IMR-90 (cell line): ENCODE measurements around the gene NEMF. TPM values are rescaled to one million over a fixed set of nuclear protein-coding genes. Genes with fewer than 3 reads are reported as not detected.

Experiments
- ATAC-seq: fragments of 200-7000 bp; cut with Tn5 transposase; 2 replicates; pipeline ENCODE4 v1.9.1; 2020; ENCODE audit warnings: low read depth, mild to moderate bottlenecking, moderate library complexity
- BruUV-seq: library from RNA; stranded (reverse); fragments of 400-500 nt; replicated peaks from 2 replicates; lab custom pipeline; 2021; lab: Mats Ljungman, UMichigan
- CTCF ChIA-PET: fragments of 300-600 bp; formaldehyde crosslinking; extraction: SDS; loops from one replicate; lab custom pipeline; 2021; ENCODE audit warnings: antibody characterized with exemption; lab: Yijun Ruan, JAX
- POLR2A ChIA-PET: fragments of 300-600 bp; sonication (Branson Sonifier 250); formaldehyde crosslinking; loops from one replicate; lab custom pipeline; 2022; ENCODE audit warnings: antibody characterized with exemption; ENCODE audit not compliant: unreplicated experiment; lab: Charles Lee
- DNase-seq: peaks from one replicate; pipeline ENCODE4 v3.0.0; 2013
- H2AFZ ChIP-seq: replicated peaks from 2 replicates; pipeline ENCODE3; 2013; ENCODE audit warnings: low read length, mild to moderate bottlenecking; ENCODE audit not compliant: poor library complexity
- H2AK5ac ChIP-seq: 2 replicates; pipeline ENCODE4 v1.6.1; 2013; ENCODE audit warnings: low read depth, low read length, inconsistent platforms
- H2AK9ac ChIP-seq: replicated peaks from 2 replicates; pipeline ENCODE3; 2013; ENCODE audit warnings: mild to moderate bottlenecking, low read depth, low read length, moderate library complexity; ENCODE audit not compliant: poor library complexity
- H2BK120ac ChIP-seq: 2 replicates; pipeline ENCODE4 v1.6.1; 2013; ENCODE audit warnings: low read depth, low read length, inconsistent platforms
- H2BK15ac ChIP-seq: 3 replicates; pipeline ENCODE4 v1.6.1; 2013; ENCODE audit warnings: low read depth, low read length, inconsistent platforms
- H2BK20ac ChIP-seq: 2 replicates; pipeline ENCODE4 v1.6.1; 2013; ENCODE audit warnings: low read depth, mild to moderate bottlenecking, inconsistent platforms, low read length, moderate library complexity
- H2BK5ac ChIP-seq: 2 replicates; pipeline ENCODE4 v1.6.1; 2013; ENCODE audit warnings: mild to moderate bottlenecking, low read depth, low read length, inconsistent platforms; ENCODE audit not compliant: poor library complexity, severe bottlenecking
- H3K14ac ChIP-seq: replicated peaks from 2 replicates; pipeline ENCODE4 v1.6.1; 2013; ENCODE audit warnings: low read depth, low read length, inconsistent platforms
- H3K18ac ChIP-seq: 2 replicates; pipeline ENCODE4 v1.6.1; 2013; ENCODE audit warnings: low read depth, low read length, control low read depth
- H3K23ac ChIP-seq: 2 replicates; pipeline ENCODE4 v1.6.1; 2013; ENCODE audit warnings: low read depth, low read length, inconsistent platforms
- H3K27ac ChIP-seq: 2 replicates; pipeline ENCODE4 v1.5.1; 2013; ENCODE audit warnings: mild to moderate bottlenecking, control low read depth, low read length; ENCODE audit not compliant: insufficient read depth
- H3K27me3 ChIP-seq: 2 replicates; pipeline ENCODE4 v1.6.1; 2013; ENCODE audit warnings: low read length; ENCODE audit not compliant: control insufficient read depth, insufficient read depth
- H3K36me3 ChIP-seq: 2 replicates; pipeline ENCODE4 v1.6.1; 2013; ENCODE audit warnings: low read length, mixed read lengths; ENCODE audit not compliant: control insufficient read depth, insufficient read depth
- H3K4ac ChIP-seq: 2 replicates; pipeline ENCODE4 v1.6.1; 2013; ENCODE audit warnings: low read depth, low read length, inconsistent platforms
- H3K4me1 ChIP-seq: 2 replicates; pipeline ENCODE4 v1.6.1; 2013; ENCODE audit warnings: low read length, mixed read lengths; ENCODE audit not compliant: control insufficient read depth, insufficient read depth
- H3K4me2 ChIP-seq: 2 replicates; pipeline ENCODE4 v1.6.1; 2013; ENCODE audit warnings: low read depth, mild to moderate bottlenecking, control low read depth, low read length, moderate library complexity
- H3K4me3 ChIP-seq: 2 replicates; pipeline ENCODE4 v1.5.1; 2013; ENCODE audit warnings: low read depth, mild to moderate bottlenecking, control low read depth, low read length, moderate library complexity; ENCODE audit not compliant: insufficient read depth
- H3K56ac ChIP-seq: 2 replicates; pipeline ENCODE4 v1.6.1; 2013; ENCODE audit warnings: low read length, inconsistent platforms; ENCODE audit not compliant: insufficient read depth; ENCODE audit errors: extremely low read depth
- H3K79me1 ChIP-seq, 2 experiments: 2 replicates each; pipeline ENCODE4 v1.6.1; 2013; ENCODE audit warnings: low read length in 2 of 2, inconsistent platforms in 1 of 2, low read depth in 1 of 2
- H3K9ac ChIP-seq: 2 replicates; pipeline ENCODE4 v1.6.1; 2013; ENCODE audit warnings: low read depth, low read length, control low read depth
- H3K9me1 ChIP-seq: 2 replicates; pipeline ENCODE4 v1.6.1; 2013; ENCODE audit warnings: low read length, inconsistent platforms; ENCODE audit not compliant: insufficient read depth
- H3K9me3 ChIP-seq: 2 replicates; pipeline ENCODE4 v1.6.1; 2013; ENCODE audit warnings: low read length; ENCODE audit not compliant: control insufficient read depth, insufficient read depth
- H4K20me1 ChIP-seq: 2 replicates; pipeline ENCODE4 v1.6.1; 2013; ENCODE audit warnings: low read length, inconsistent platforms; ENCODE audit not compliant: insufficient read depth
- H4K5ac ChIP-seq: 2 replicates; pipeline ENCODE4 v1.6.1; 2013; ENCODE audit warnings: mild to moderate bottlenecking, low read depth, low read length, control low read depth
- H4K8ac ChIP-seq, 2 experiments: 2 replicates each; pipeline ENCODE4 v1.6.1; 2013; ENCODE audit warnings: low read depth in 2 of 2, low read length in 2 of 2, control low read depth in 1 of 2, inconsistent platforms in 1 of 2
- H4K91ac ChIP-seq: 2 replicates; pipeline ENCODE4 v1.6.1; 2013; ENCODE audit warnings: low read depth, low read length, inconsistent platforms; ENCODE audit not compliant: insufficient read depth
- CTCF ChIP-seq: conservative IDR thresholded peaks from 2 replicates; pipeline ENCODE4 v1.5.1; 2012; ENCODE audit warnings: mild to moderate bottlenecking, low read depth, low read length, improper control_type of control experiment
- MAFK ChIP-seq: IDR thresholded peaks from 2 replicates; pipeline ENCODE4 v1.6.1; 2012; ENCODE audit warnings: low read depth, low read length, improper control_type of control experiment
- MAZ ChIP-seq: IDR thresholded peaks from 2 replicates; pipeline ENCODE4 v1.6.1; 2012; ENCODE audit warnings: low read depth, mild to moderate bottlenecking, low read length, improper control_type of control experiment, moderate library complexity, borderline replicate concordance
- MXI1 ChIP-seq: IDR thresholded peaks from 2 replicates; pipeline ENCODE4 v1.6.1; 2012; ENCODE audit warnings: low read depth, mild to moderate bottlenecking, low read length, moderate library complexity, borderline replicate concordance
- NFE2L2 ChIP-seq: fragments of 150-350 bp; IDR thresholded peaks from 2 replicates; pipeline ENCODE4 v1.6.1; 2016; ENCODE audit warnings: low read depth, mild to moderate bottlenecking, low read length
- WGBS, 2 experiments: methylation state at CpG; one replicate each; pipeline versions ENCODE4 v1.1.5 to v1.1.7; 2013; ENCODE audit warnings: missing lambda C conversion rate in 2 of 2; ENCODE audit not compliant: insufficient read length in 1 of 2; ENCODE audit errors: extremely low coverage in 2 of 2; 5-methylcytosine and 5-hydroxymethylcytosine counted together
- dilution Hi-C: fragments of 300-500 bp; cut with HindIII; formaldehyde crosslinking; loops from one replicate; pipeline ENCODE4 v1.14.3; 2018; ENCODE audit warnings: low sequenced_read_pairs; ENCODE audit not compliant: unreplicated experiment
- in situ Hi-C: fragments of 300-500 bp; cut with MboI; formaldehyde crosslinking; loops from 3 replicates; pipeline ENCODE4 v1.14.3; 2019; ENCODE audit warnings: low sequenced_read_pairs, inconsistent platforms, mixed read lengths
- intact Hi-C: fragments of 100-400 bp; cut with micrococcal nuclease; formaldehyde crosslinking; loops from 2 replicates; pipeline ENCODE4 v1.10.0; 2022
- polyA plus RNA-seq, 3 experiments: library from polyadenylated mRNA; depleted of rRNA; stranded (reverse); fragments of >200 nt; gene quantifications; 2 replicates each; pipeline ENCODE4 v1.2.3, GENCODE V29; 2012; ENCODE audit warnings: low replicate concordance in 1 of 3
- total RNA-seq: library from RNA; depleted of rRNA; stranded (reverse); fragments of >200 nt; gene quantifications from 2 replicates; pipeline ENCODE4 v1.2.3, GENCODE V29; 2012
- TF ChIP-seq, protein P1 (sequence below): fragments of 150-350 bp; IDR thresholded peaks from 2 replicates; pipeline ENCODE4 v1.6.1; 2016; ENCODE audit warnings: low read depth, mild to moderate bottlenecking, low read length, moderate library complexity, borderline replicate concordance

Gene NEMF
- total and polyA plus RNA-seq, 2 of the 4 experiments (the other 2 are of a cell fraction) = 19.5 to 30.5 TPM

GRCh38 chr14:49879646-49880204, 27.1 kb upstream of the NEMF start (continued):
- no peak for TF ChIP-seq NFE2L2
- TF ChIP-seq, protein P1, sequence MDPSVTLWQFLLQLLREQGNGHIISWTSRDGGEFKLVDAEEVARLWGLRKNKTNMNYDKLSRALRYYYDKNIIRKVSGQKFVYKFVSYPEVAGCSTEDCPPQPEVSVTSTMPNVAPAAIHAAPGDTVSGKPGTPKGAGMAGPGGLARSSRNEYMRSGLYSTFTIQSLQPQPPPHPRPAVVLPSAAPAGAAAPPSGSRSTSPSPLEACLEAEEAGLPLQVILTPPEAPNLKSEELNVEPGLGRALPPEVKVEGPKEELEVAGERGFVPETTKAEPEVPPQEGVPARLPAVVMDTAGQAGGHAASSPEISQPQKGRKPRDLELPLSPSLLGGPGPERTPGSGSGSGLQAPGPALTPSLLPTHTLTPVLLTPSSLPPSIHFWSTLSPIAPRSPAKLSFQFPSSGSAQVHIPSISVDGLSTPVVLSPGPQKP = no peak

GRCh38 chr14:49876563-49877127, 24.1 kb upstream of the NEMF start:
- in situ Hi-C loops = no loop called here
- POLR2A ChIA-PET = interaction anchor here (0.6 kb wide), 2 partner anchors 42 to 122 kb away, joined by 3 to 9 read pairs; no protein-coding TSS in a partner anchor
- Histone ChIP-seq H3K4me3 (no peak overlapping the region), H2AFZ (no peak overlapping the region), H3K4ac (no peak overlapping the region), H2BK20ac (no peak overlapping the region), H3K9ac (no peak overlapping the region), H2BK120ac (no peak overlapping the region), H4K91ac (no peak overlapping the region), H2BK15ac (no peak overlapping the region), H3K9me1 (no peaks in the 10 kb centered on the region), H3K14ac (no peak overlapping the region), H3K9me3 (no peaks in the 10 kb centered on the region), H2AK9ac (no peak overlapping the region), H3K27ac (no peak overlapping the region), H2AK5ac (no peak overlapping the region), H3K4me2 (no peak overlapping the region), H4K8ac (no peak overlapping the region), H3K18ac (no peak overlapping the region), H4K20me1 (no peaks in the 10 kb centered on the region), H2BK5ac (no peak overlapping the region), H3K36me3 (no peaks in the 10 kb centered on the region), H4K5ac (no peak overlapping the region), H3K27me3 (no peaks in the 10 kb centered on the region), H3K4me1 (no peaks in the 10 kb centered on the region), H3K23ac (no peak overlapping the region), H3K56ac (no peak overlapping the region), H3K79me1 (no peaks in the 10 kb centered on the region)
- BruUV-seq = no TSS peak
- DNase-seq = no peak
- ATAC-seq = no peak
- TF ChIP-seq MAFK (no peak), MXI1 (no peak), CTCF (no peak), MAZ (no peak)
- dilution Hi-C loops = no loop called here
- CTCF ChIA-PET = interaction anchor here (0.6 to 1.0 kb wide), 3 partner anchors 11 to 217 kb away, joined by 3 to 4 read pairs (median 3); no protein-coding TSS in a partner anchor
- intact Hi-C loops = no loop called here
- no CpG with 5 or more reads among the region's 4 CpGs for WGBS, 2 experiments
